ENCODE data around the gene S100A12.

S100A12 gene

GRCh38 chr1:153399401-153400055 is 24.1 kb upstream of the S100A12 start:
- H3K36me3 ChIP-seq (ENCODE audit: low read length), result no peaks in the 10 kb centered on the region
- no peak overlapping the region for H3K9ac ChIP-seq (ENCODE audit: low read length)
- no peaks in the 10 kb centered on the region for H3K79me2 ChIP-seq (ENCODE audit: insufficient read depth, low read length)
- no peak overlapping the region for H3K4me2 ChIP-seq (ENCODE audit: low read depth, low read length, poor library complexity, severe bottlenecking)
- no peaks in the 10 kb centered on the region for H3F3A ChIP-seq (ENCODE audit: insufficient read depth)
- no peaks in the 10 kb centered on the region for H3K9me3 ChIP-seq (ENCODE audit: insufficient read depth, low read length)
- TF ChIP-seq, protein P1, sequence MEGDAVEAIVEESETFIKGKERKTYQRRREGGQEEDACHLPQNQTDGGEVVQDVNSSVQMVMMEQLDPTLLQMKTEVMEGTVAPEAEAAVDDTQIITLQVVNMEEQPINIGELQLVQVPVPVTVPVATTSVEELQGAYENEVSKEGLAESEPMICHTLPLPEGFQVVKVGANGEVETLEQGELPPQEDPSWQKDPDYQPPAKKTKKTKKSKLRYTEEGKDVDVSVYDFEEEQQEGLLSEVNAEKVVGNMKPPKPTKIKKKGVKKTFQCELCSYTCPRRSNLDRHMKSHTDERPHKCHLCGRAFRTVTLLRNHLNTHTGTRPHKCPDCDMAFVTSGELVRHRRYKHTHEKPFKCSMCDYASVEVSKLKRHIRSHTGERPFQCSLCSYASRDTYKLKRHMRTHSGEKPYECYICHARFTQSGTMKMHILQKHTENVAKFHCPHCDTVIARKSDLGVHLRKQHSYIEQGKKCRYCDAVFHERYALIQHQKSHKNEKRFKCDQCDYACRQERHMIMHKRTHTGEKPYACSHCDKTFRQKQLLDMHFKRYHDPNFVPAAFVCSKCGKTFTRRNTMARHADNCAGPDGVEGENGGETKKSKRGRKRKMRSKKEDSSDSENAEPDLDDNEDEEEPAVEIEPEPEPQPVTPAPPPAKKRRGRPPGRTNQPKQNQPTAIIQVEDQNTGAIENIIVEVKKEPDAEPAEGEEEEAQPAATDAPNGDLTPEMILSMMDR (IDR thresholded peaks at IDR 0.05; ENCODE audit: insufficient read depth, low read length, poor library complexity, severe bottlenecking), result no peak
- TF ChIP-seq EZH2phosphoT487 (conservative IDR thresholded peaks at IDR 0.05; ENCODE audit: low read length), result no peak
- H3K27ac ChIP-seq (ENCODE audit: low read depth, low read length), result no peak overlapping the region
- no peak overlapping the region for H3K4me3 ChIP-seq (ENCODE audit: insufficient read depth, low read length, poor library complexity, severe bottlenecking)
- H4K20me1 ChIP-seq (ENCODE audit: low read depth, low read length), result no peaks in the 10 kb centered on the region
- H3K9me2 ChIP-seq (replicated peaks; ENCODE audit: insufficient read depth, low read length), result no peaks in the 10 kb centered on the region
- no peaks in the 10 kb centered on the region for H3K27me3 ChIP-seq (ENCODE audit: low read length)
- H2AFZ ChIP-seq (ENCODE audit: low read depth, low read length, severe bottlenecking), result no peak overlapping the region

GRCh38 chr1:153397924-153398651 is 22.7 kb upstream of the S100A12 start:
- no peak overlapping the region for H3K27ac ChIP-seq (ENCODE audit: low read depth, low read length)
- H3K4me3 ChIP-seq (ENCODE audit: insufficient read depth, low read length, poor library complexity, severe bottlenecking), result no peak overlapping the region
- no peaks in the 10 kb centered on the region for H3K27me3 ChIP-seq (ENCODE audit: low read length)
- H3K79me2 ChIP-seq (ENCODE audit: insufficient read depth, low read length), result no peaks in the 10 kb centered on the region
- no peak overlapping the region for H2AFZ ChIP-seq (ENCODE audit: low read depth, low read length, severe bottlenecking)
- H3K9me2 ChIP-seq (replicated peaks; ENCODE audit: insufficient read depth, low read length), result no peaks in the 10 kb centered on the region
- TF ChIP-seq, protein P1 (IDR thresholded peaks at IDR 0.05; ENCODE audit: insufficient read depth, low read length, poor library complexity, severe bottlenecking), result no peak
- TF ChIP-seq EZH2phosphoT487 (conservative IDR thresholded peaks at IDR 0.05; ENCODE audit: low read length), result no peak
- H3K4me2 ChIP-seq (ENCODE audit: low read depth, low read length, poor library complexity, severe bottlenecking), result no peak overlapping the region
- H4K20me1 ChIP-seq (ENCODE audit: low read depth, low read length), result no peaks in the 10 kb centered on the region
- H3F3A ChIP-seq (ENCODE audit: insufficient read depth), result no peaks in the 10 kb centered on the region
- H3K36me3 ChIP-seq (ENCODE audit: low read length), result no peaks in the 10 kb centered on the region
- no peak overlapping the region for H3K9ac ChIP-seq (ENCODE audit: low read length)
- no peaks in the 10 kb centered on the region for H3K9me3 ChIP-seq (ENCODE audit: insufficient read depth, low read length)

DNA sequence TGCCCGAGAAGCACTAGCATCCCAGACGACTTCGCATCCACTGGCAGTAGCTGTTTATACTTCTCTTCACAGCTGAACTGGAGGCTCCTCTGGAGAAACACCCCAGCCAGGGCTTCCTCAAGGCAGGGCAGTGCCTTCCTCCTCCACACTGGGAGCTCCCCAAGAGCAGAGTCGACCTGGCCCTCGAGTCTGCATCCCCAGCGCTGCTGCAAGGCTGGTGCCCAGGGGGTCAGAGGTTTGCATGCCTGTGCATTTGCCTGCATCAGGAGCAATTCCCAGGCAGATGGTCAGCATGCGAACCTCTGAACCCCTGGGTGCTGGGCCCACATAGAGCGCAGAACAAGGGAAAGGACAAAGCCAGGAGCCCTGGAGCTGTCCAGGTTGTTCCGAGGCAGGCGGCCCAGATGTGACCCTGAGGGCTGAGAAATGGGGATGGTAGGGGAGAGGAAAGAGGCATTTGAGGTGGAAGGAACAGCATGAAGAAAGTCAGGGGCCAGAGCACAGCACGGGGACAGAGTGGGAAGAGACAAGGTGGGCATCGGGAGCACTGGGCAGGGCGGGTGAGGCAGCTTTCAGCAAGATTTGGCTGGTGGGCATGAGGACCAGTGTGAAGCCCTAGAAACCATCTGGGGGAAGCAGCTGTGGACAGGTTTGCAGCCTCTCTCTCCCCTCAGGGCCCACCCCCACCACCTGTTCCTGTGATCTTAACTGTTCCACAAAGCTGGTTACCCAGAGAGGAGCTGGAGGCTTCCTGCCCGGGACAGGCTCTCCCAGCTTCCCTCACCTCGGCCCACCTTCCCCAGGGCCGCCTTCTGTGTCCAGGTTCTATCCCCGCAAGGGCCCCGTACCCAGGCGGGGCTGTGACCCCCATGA is 21.9 kb upstream of the S100A12 start:
- TF ChIP-seq, protein P1 (IDR thresholded peaks at IDR 0.05; ENCODE audit: insufficient read depth, low read length, poor library complexity, severe bottlenecking), result no peak
- no peak for TF ChIP-seq EZH2phosphoT487 (conservative IDR thresholded peaks at IDR 0.05; ENCODE audit: low read length)
- H3K9me2 ChIP-seq (replicated peaks; ENCODE audit: insufficient read depth, low read length), result no peaks in the 10 kb centered on the region
- no peaks in the 10 kb centered on the region for H3F3A ChIP-seq (ENCODE audit: insufficient read depth)
- H3K27ac ChIP-seq (ENCODE audit: low read depth, low read length), result no peak overlapping the region
- no peak overlapping the region for H3K9ac ChIP-seq (ENCODE audit: low read length)
- H3K4me2 ChIP-seq (ENCODE audit: low read depth, low read length, poor library complexity, severe bottlenecking), result no peak overlapping the region
- H2AFZ ChIP-seq (ENCODE audit: low read depth, low read length, severe bottlenecking), result no peak overlapping the region
- H3K4me3 ChIP-seq (ENCODE audit: insufficient read depth, low read length, poor library complexity, severe bottlenecking), result no peak overlapping the region
- H3K9me3 ChIP-seq (ENCODE audit: insufficient read depth, low read length), result no peaks in the 10 kb centered on the region
- H3K79me2 ChIP-seq (ENCODE audit: insufficient read depth, low read length), result no peaks in the 10 kb centered on the region
- H3K36me3 ChIP-seq (ENCODE audit: low read length), result no peaks in the 10 kb centered on the region
- H4K20me1 ChIP-seq (ENCODE audit: low read depth, low read length), result no peaks in the 10 kb centered on the region
- H3K27me3 ChIP-seq (ENCODE audit: low read length), result no peaks in the 10 kb centered on the region

All from SU-DHL-6 (cell line).